Right lobe of liver (tissue), 4 donors: ENCODE measurements around the gene TBCD.

Source experiments
- CTCF ChIP-seq, 4 donors: fragments of 200-600 bp in 3 of 4; fragments of 450-650 bp in 1 of 4; IDR thresholded peaks; one replicate each; pipeline versions ENCODE4 v1.5.1 to v1.8.0; 2016 to 2022; ENCODE audit warnings: antibody characterized with exemption in 4 of 4, mild to moderate bottlenecking in 2 of 4
- POLR2A ChIP-seq: fragments of 450-650 bp; IDR thresholded peaks from one replicate; pipeline ENCODE4 v1.6.1; 2017; ENCODE audit warnings: antibody characterized with exemption, mild to moderate bottlenecking
- donor health status: DM: no; HTN: no; CAD: no.
- donor health status: DM: no; HTN: no; CAD: no.
- donor health status: DM: no; HTN: yes; CAD: no.

- TF ChIP-seq CTCF (IDR thresholded peaks at IDR 0.05): no peak
- TF ChIP-seq POLR2A: no peak
These were observed 180.0 kb downstream of the TBCD start for GRCh38 chr17:82931699-82932517.
